Stimulated activated CD4-positive, alpha-beta T cell treated with anti-CD3 and anti-CD28 coated beads, Interleukin-4, amount 100 ng/mL, for 4 hours (primary cell): ENCODE data around the gene NCOA4.
A peak's percentile ranks its signal among the peaks of the same experiment; 100 is the strongest.
"Not testable (repeated sequence)": the region's sequence is repeated elsewhere in the genome, so short reads cannot be mapped to it uniquely, and the experiment has no call there.

Experiments used
- DNase-seq, 2 experiments: peaks; one replicate each; pipeline ENCODE4 v3.0.0-alpha.2; 2020

The NCOA4 gene

GRCh38 chr10:45978554-45978953, 51.9 kb downstream of the NCOA4 start:
- not testable (repeated sequence) for DNase-seq

DNA sequence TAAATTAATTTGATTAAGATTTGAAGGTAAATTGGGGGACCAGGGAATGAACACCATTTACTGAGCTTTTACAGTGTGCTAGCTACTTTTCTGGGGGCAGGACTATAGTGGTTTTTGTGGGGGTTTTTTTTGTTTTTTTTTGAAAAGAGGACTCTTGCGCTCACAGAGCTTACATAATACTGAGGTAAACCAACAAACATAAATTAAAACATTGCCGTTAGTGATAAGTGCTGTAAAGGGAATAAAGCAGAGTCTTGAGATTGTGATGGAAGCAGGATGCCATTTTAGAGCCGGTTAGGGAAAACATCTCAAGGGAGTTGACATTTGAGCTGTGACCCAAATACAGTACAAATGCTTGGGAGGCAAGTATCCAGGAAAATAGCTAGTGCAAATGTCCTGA, 56.4 kb downstream of the NCOA4 start:
- DNase-seq, result not testable (repeated sequence)

GRCh38 chr10:45972813-45973169, 57.6 kb downstream of the NCOA4 start:
- DNase-seq, result not testable (repeated sequence)

DNA sequence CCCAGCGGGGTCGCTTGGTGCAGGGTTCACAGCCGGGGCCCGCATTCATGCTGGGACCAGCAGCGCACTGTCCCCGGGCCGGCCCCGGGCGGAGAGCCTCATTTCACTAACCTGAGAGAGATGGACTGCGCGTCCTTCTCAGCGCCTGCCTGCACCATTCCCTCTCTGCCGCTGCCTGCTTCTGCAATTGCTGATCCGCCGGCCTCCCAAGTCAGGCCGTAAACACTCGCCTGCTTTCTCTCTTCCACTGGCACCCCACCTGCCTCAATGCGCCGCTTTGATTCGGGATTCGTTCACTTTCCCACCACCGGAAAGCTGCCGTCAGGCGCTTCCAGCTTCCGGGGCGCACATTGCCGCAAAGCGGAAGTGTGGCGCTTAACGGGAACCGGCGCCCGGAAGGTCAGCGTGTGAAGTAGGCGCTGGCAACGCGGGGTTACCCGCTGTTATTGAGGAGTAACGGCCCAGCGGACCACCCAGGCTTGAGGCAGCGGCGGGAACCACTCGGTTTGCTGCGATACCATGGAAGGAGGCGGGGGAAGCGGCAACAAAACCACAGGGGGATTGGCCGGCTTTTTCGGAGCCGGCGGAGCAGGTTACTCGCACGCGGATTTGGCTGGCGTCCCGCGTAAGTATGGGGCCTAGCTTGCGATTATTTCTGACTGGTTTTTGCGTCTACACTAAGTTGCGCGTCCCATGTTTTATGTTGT, 58.2 kb downstream of the NCOA4 start, which contains the start of gene TIMM23:
Gene TIMM23, plus strand, starts transcription at position 384 of the 707 bp plus-strand sequence. Its CDS starts 136 bp downstream, at position 520.
- DNase-seq, result peak; percentile 80 to 85

GRCh38 chr10:45971742-45972105, 58.7 kb downstream of the NCOA4 start:
- DNase-seq, result not testable (repeated sequence)

DNA sequence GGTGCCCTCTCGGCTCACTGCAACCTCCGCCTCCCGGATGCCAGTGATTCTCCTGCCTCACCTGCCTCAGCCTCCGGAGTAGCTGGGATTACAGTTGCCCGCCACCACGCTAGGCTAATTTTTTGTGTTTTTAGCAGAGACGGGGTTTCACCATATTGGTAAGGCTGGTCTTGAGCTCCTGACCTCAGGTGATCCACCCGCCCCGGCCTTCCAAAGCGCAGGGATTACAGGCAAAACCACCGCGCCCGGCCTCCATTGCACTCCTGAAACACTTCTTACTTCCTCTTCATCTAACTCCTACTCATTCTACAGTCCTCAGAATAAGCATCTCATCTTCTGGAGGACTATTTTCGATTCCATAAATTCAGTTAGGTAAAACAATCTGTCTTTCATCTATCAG, 59.4 kb downstream of the NCOA4 start:
- not testable (repeated sequence) for DNase-seq

DNA sequence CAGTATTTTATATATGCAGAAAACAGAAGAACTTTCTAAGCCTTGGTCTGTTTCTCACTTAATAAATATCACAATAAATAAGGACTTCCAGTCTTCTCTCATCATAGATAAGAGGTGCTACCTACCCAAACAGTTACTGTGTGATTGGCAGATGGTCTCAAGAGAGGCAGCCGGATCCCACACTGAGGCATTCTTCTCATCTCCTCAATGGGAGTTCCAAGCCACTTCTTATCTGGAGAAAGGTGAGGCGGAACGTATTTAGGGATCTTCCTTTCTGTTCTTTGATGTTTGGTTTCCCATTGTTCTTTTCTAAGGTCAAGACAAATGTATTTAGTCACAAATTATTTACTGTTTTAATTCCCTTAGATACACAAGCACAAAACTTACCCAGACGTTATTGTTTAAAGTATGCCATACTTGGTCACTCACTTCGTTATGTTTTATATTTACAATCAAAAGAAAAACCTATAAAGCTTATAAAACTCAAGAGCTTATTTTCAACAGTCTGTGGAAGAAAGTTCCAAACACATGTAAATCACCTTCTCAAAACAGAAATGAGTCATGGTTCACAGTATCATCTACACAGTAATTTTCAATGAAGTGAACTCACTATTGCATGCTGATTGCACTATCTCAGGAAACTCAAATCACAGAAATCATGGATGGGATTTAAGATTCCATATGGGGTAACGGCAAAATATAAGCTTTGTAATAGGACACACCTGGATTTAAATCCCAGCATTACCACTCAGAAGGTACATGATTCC, 67.6 kb downstream of the NCOA4 start:
- DNase-seq, result not testable (repeated sequence)

- DNase-seq, result not testable (repeated sequence)
Observed at GRCh38 chr10:45957928-45958327, 72.5 kb downstream of the NCOA4 start.

DNA sequence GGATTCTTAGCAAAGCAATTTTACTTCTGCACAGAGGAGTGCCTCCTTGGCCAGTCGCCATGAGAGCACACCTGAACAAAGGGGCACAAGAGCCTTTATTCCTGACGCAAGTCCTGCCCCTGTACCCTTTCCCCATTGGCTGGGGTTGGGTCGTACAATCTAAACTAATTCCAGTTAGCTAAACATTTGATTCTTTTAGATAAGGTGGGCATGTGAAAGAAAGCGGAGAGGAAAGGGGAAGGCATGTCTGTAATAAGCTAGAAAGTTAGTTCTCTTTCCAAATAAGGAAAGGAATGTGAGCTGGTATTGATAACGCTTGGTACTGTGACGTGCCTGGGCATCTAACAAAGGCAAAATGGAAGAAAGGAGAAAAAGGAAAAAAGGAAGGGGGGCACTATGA, 73.8 kb downstream of the NCOA4 start:
- not testable (repeated sequence) for DNase-seq
